ENCODE results near the gene ZFYVE27.

The ZFYVE27 gene

DNA sequence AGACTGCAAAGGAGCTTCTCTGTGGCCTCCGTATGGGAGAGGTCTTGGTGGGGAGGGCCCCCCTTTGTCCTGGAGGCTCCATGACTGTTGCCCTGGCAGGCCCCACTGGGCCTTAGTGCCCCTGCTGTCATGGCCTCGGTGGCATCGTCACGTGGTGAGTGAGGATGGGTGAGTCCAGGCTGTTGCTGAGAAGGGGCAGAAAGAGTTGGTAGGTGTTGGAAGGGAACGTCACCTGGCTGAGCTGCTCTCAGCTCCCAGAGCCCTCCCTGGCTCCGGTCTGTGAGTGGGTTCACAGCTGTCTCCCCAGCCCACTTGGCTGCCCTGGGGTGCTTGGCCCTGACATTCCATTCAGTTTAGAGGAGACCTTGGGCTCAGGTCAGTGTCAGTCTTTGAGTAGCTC, 18.8 kb downstream of the ZFYVE27 start:
- H3K4me1 Mint-ChIP-seq (ENCODE audit: low read depth): no peaks in the 10 kb centered on the region
- H3K9me3 Mint-ChIP-seq (ENCODE audit: low read depth): no peaks in the 10 kb centered on the region
- peaks cover 2% of the 10 kb centered on the region for H3K36me3 Mint-ChIP-seq
- no peak overlapping the region for H3K4me3 Mint-ChIP-seq
- H3K27ac Mint-ChIP-seq: no peak overlapping the region
- H3K27me3 Mint-ChIP-seq: no peaks in the 10 kb centered on the region

- Mint-ChIP-seq H3K36me3 (peaks cover 5% of the 10 kb centered on the region), H3K27ac (no peak overlapping the region), H3K4me1 (ENCODE audit: low read depth) (peaks cover 1% of the 10 kb centered on the region), H3K27me3 (no peaks in the 10 kb centered on the region), H3K9me3 (ENCODE audit: low read depth) (no peaks in the 10 kb centered on the region), H3K4me3 (no peak overlapping the region)
Measured at GRCh38 chr10:97757471-97757870, 20.5 kb downstream of the ZFYVE27 start.

GRCh38 chr10:97759158-97759887, 22.4 kb downstream of the ZFYVE27 start:
- Mint-ChIP-seq H3K9me3 (ENCODE audit: low read depth) (no peaks in the 10 kb centered on the region), H3K4me1 (ENCODE audit: low read depth) (peaks cover 2% of the 10 kb centered on the region), H3K27me3 (no peaks in the 10 kb centered on the region), H3K36me3 (peaks cover 5% of the 10 kb centered on the region), H3K4me3 (no peak overlapping the region), H3K27ac (no peak overlapping the region)

DNA sequence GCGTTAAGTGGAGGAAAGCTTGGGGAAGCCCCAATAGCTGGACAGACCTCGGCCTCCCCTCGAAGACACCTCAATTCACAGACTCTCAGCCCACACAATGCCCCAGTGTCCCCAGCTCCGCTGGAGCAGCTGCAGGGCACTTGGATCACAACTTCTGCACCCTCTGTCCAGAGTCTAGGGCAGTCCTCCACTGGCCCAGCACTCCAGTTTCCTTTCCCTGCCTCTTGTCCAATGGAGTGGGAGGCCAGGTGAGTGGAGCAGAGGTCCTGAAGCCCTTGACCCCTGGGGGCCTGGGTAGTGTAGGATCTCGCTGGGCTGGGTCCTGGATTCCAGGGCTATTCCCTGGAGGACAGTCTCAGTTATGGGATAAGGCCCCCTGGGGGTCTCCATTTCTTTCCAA, 23.0 kb downstream of the ZFYVE27 start:
- H3K27ac Mint-ChIP-seq: no peak overlapping the region
- no peaks in the 10 kb centered on the region for H3K27me3 Mint-ChIP-seq
- H3K9me3 Mint-ChIP-seq (ENCODE audit: low read depth): no peaks in the 10 kb centered on the region
- no peak overlapping the region for H3K4me3 Mint-ChIP-seq
- peaks cover 5% of the 10 kb centered on the region for H3K36me3 Mint-ChIP-seq
- H3K4me1 Mint-ChIP-seq (ENCODE audit: low read depth): peaks cover 4% of the 10 kb centered on the region

GRCh38 chr10:97760461-97761257, 23.7 kb downstream of the ZFYVE27 start:
- Mint-ChIP-seq H3K4me1 (ENCODE audit: low read depth) (peaks cover 4% of the 10 kb centered on the region), H3K27ac (no peak overlapping the region), H3K27me3 (no peaks in the 10 kb centered on the region), H3K4me3 (no peak overlapping the region), H3K9me3 (ENCODE audit: low read depth) (no peaks in the 10 kb centered on the region), H3K36me3 (peaks cover 5% of the 10 kb centered on the region)

DNA sequence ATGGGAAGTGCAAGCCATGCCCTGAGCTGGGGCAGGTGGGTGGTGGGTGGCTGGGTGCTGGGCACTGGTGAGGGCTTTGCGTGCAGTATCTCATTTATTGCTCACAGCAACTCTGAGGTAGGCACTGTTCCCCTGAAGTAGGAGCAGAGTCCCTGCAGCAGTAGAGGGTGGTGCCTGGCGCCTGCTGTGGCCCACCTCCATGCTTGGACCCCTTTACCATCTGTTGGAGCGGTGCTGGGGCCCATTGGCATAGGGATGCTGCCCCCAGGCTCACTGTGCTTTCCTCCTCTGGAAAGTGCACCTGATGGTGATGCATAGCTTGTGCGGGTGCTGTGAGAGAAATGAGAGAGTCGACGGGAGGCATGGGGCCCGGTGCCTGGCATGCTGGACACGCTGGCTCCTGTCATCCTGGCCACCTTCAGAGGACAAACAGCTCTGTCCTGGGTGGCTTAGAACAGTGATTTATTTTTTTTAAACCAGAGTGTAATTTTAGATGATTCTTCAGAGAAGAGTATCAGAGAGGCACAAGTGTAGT, 24.5 kb downstream of the ZFYVE27 start:
- Mint-ChIP-seq H3K36me3 (peaks cover 5% of the 10 kb centered on the region), H3K9me3 (ENCODE audit: low read depth) (no peaks in the 10 kb centered on the region), H3K4me3 (no peak overlapping the region), H3K27me3 (no peaks in the 10 kb centered on the region), H3K27ac (no peak overlapping the region), H3K4me1 (ENCODE audit: low read depth) (peaks cover 4% of the 10 kb centered on the region)

GRCh38 chr10:97762056-97762455, 25.1 kb downstream of the ZFYVE27 start:
- no peak overlapping the region for H3K27ac Mint-ChIP-seq

GRCh38 chr10:97762816-97763215, 25.9 kb downstream of the ZFYVE27 start:
- Mint-ChIP-seq H3K9me3 (ENCODE audit: low read depth) (no peaks in the 10 kb centered on the region), H3K36me3 (peaks cover 7% of the 10 kb centered on the region)

More at GRCh38 chr10:97762056-97762455, 25.1 kb downstream of the ZFYVE27 start:
- Mint-ChIP-seq H3K4me3 (no peak overlapping the region), H3K4me1 (ENCODE audit: low read depth) (peaks cover 4% of the 10 kb centered on the region), H3K27me3 (no peaks in the 10 kb centered on the region), H3K36me3 (peaks cover 5% of the 10 kb centered on the region), H3K9me3 (ENCODE audit: low read depth) (no peaks in the 10 kb centered on the region)

GRCh38 chr10:97763411-97763810, 26.5 kb downstream of the ZFYVE27 start:
- no peaks in the 10 kb centered on the region for H3K9me3 Mint-ChIP-seq (ENCODE audit: low read depth)
- peaks cover 4% of the 10 kb centered on the region for H3K4me1 Mint-ChIP-seq (ENCODE audit: low read depth)
- no peak overlapping the region for H3K27ac Mint-ChIP-seq
- peaks cover 10% of the 10 kb centered on the region for H3K36me3 Mint-ChIP-seq
- H3K4me3 Mint-ChIP-seq: no peak overlapping the region
- H3K27me3 Mint-ChIP-seq: no peaks in the 10 kb centered on the region

More at GRCh38 chr10:97762816-97763215, 25.9 kb downstream of the ZFYVE27 start:
- peaks cover 4% of the 10 kb centered on the region for H3K4me1 Mint-ChIP-seq (ENCODE audit: low read depth)
- H3K4me3 Mint-ChIP-seq: no peak overlapping the region
- no peak overlapping the region for H3K27ac Mint-ChIP-seq
- no peaks in the 10 kb centered on the region for H3K27me3 Mint-ChIP-seq

DNA sequence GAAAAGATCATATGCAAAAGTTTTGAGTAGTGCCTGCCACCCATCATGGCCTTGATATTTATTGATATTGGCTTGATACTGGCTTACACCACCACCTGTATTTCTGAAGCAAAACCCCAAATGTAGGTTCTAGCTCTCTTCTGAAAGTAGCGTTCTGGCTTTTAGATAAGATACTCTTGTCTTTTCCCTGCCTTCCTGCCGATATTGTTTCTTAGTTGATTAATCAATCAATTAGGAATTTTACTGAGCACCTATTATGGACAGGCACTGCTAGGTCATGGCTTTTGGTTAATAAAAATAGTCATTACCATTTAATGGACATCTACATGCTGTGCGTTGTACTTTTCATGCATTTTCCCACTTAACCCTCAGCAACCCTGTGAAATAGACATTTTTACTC, 27.0 kb downstream of the ZFYVE27 start:
- Mint-ChIP-seq H3K27me3 (no peaks in the 10 kb centered on the region), H3K4me1 (ENCODE audit: low read depth) (peaks cover 4% of the 10 kb centered on the region), H3K27ac (no peak overlapping the region), H3K36me3 (peaks cover 10% of the 10 kb centered on the region), H3K9me3 (ENCODE audit: low read depth) (no peaks in the 10 kb centered on the region), H3K4me3 (no peak overlapping the region)

GRCh38 chr10:97764519-97764931, 27.6 kb downstream of the ZFYVE27 start:
- peaks cover 10% of the 10 kb centered on the region for H3K36me3 Mint-ChIP-seq
- no peaks in the 10 kb centered on the region for H3K9me3 Mint-ChIP-seq (ENCODE audit: low read depth)
- peaks cover 1% of the 10 kb centered on the region for H3K27me3 Mint-ChIP-seq
- peaks cover 8% of the 10 kb centered on the region for H3K4me1 Mint-ChIP-seq (ENCODE audit: low read depth)
- H3K27ac Mint-ChIP-seq: no peak overlapping the region
- H3K4me3 Mint-ChIP-seq: no peak overlapping the region

DNA sequence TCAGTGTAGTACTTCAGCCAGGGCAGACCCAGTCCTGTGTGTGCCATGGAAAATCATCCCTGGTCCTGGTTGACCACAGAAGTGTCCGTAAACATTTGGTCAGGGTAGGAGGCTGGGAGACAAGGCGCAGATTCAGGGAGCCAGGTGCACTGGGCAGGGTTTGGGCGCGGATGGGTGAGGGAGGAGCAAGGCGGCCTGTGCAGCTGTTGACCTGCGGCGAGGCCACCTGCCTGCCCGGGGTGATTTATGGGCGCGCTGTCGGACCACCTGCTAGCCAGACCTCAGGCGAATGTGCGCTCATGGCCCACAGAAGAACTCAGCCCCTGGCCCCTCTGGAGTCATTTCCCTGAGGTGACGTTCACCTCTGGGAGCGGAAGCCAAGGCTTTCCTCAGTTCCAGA, 28.3 kb downstream of the ZFYVE27 start:
- H3K27ac Mint-ChIP-seq: no peak overlapping the region
- peaks cover 10% of the 10 kb centered on the region for H3K36me3 Mint-ChIP-seq

GRCh38 chr10:97766106-97766810, 29.3 kb downstream of the ZFYVE27 start:
- H3K36me3 Mint-ChIP-seq: peaks cover 10% of the 10 kb centered on the region
- no peak overlapping the region for H3K4me3 Mint-ChIP-seq
- H3K27ac Mint-ChIP-seq: no peak overlapping the region
- peaks cover 6% of the 10 kb centered on the region for H3K27me3 Mint-ChIP-seq
- H3K9me3 Mint-ChIP-seq (ENCODE audit: low read depth): no peaks in the 10 kb centered on the region
- H3K4me1 Mint-ChIP-seq (ENCODE audit: low read depth): peaks cover 21% of the 10 kb centered on the region

More for the DNA sequence above, 28.3 kb downstream of the ZFYVE27 start:
- Mint-ChIP-seq H3K4me3 (no peak overlapping the region), H3K27me3 (peaks cover 1% of the 10 kb centered on the region), H3K4me1 (ENCODE audit: low read depth) (peaks cover 10% of the 10 kb centered on the region), H3K9me3 (ENCODE audit: low read depth) (no peaks in the 10 kb centered on the region)

DNA sequence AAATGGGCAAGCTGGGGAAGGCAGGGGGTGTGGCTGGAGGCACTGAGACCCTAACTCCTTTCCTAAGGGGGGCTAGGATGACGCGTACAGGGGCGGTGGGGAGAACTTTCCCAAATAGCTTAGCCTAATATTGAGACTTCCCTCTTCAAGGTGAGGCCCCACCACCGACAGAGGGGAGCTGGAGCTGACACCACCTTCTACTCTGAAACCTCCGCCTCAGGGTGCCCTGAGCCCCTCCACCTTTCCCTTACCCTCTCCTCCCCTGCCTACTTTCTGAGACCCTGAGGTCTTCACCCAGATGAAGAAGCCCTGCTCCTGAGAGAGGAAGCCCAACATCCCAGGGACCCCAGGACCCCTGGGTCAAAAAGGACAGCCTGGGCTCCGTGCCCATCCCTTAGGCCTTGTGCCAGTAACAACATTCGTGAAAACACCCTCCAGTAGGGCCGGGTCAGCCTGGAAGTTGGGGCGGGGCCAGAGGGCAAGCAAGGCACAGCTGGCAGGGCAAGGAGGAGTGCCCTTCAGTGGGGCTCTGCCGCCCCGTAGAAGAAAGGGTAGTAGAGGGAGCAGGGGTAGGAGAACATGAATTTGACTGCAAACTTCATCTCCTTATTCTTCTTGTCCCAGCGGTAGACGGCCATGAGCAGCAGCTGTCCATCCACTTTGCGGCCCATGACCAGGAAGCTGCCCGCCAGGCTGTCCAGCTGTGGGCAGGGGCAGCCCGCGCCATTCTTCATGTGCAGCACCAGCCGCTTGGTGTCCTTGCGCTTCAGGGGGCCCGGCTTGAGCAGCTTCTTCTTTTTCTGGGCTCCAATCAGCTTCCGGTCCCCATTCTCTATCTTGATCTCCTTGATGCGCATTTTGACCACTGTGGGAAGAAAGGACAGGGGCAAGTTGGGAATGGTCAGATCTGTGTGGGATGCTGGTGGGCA, 30.3 kb downstream of the ZFYVE27 start:
- Mint-ChIP-seq H3K36me3 (peaks cover 5% of the 10 kb centered on the region), H3K27ac (no peak overlapping the region), H3K27me3 (peaks cover 7% of the 10 kb centered on the region), H3K4me1 (ENCODE audit: low read depth) (peaks cover 24% of the 10 kb centered on the region), H3K9me3 (ENCODE audit: low read depth) (no peaks in the 10 kb centered on the region), H3K4me3 (no peak overlapping the region)
